ES-I3 (cell line): ENCODE data around the gene CEMIP2.

Experiments used
- H3K36me3 ChIP-seq: 2 replicates; pipeline ENCODE4 v1.6.1; 2013; ENCODE audit warnings: mild to moderate bottlenecking, low read length, control low read depth, moderate library complexity; ENCODE audit not compliant: insufficient read depth
- H3K4me1 ChIP-seq: 2 replicates; pipeline ENCODE4 v1.6.1; 2013; ENCODE audit warnings: mild to moderate bottlenecking, control low read depth, low read length; ENCODE audit not compliant: insufficient read depth
- H3K9ac ChIP-seq: 2 replicates; pipeline ENCODE4 v1.6.1; 2013; ENCODE audit warnings: low read depth, mild to moderate bottlenecking, low read length, moderate library complexity
- H3K9me3 ChIP-seq: 2 replicates; pipeline ENCODE4 v1.6.1; 2013; ENCODE audit warnings: mild to moderate bottlenecking, low read length, moderate library complexity; ENCODE audit not compliant: control insufficient read depth, insufficient read depth

The CEMIP2 gene

GRCh38 chr9:71747576-71747975 is 20.7 kb downstream of the CEMIP2 start:
- Histone ChIP-seq H3K9me3 (no peaks in the 10 kb centered on the region), H3K9ac (no peak overlapping the region), H3K4me1 (peaks cover 22% of the 10 kb centered on the region)

GRCh38 chr9:71746758-71747125 is 21.6 kb downstream of the CEMIP2 start:
- no peaks in the 10 kb centered on the region for H3K36me3 ChIP-seq
- peaks cover 22% of the 10 kb centered on the region for H3K4me1 ChIP-seq
- no peaks in the 10 kb centered on the region for H3K9me3 ChIP-seq
- no peak overlapping the region for H3K9ac ChIP-seq

More at GRCh38 chr9:71747576-71747975, 20.7 kb downstream of the CEMIP2 start:
- no peaks in the 10 kb centered on the region for H3K36me3 ChIP-seq

GRCh38 chr9:71746023-71746757 is 22.1 kb downstream of the CEMIP2 start:
- Histone ChIP-seq H3K9me3 (no peaks in the 10 kb centered on the region), H3K9ac (no peak overlapping the region), H3K4me1 (peaks cover 22% of the 10 kb centered on the region), H3K36me3 (no peaks in the 10 kb centered on the region)

- peaks cover 22% of the 10 kb centered on the region for H3K4me1 ChIP-seq
- no peak overlapping the region for H3K9ac ChIP-seq
- H3K9me3 ChIP-seq: no peaks in the 10 kb centered on the region
- no peaks in the 10 kb centered on the region for H3K36me3 ChIP-seq
These were observed 23.4 kb downstream of the CEMIP2 start for GRCh38 chr9:71744754-71745521.

- no peak overlapping the region for H3K9ac ChIP-seq
- no peaks in the 10 kb centered on the region for H3K36me3 ChIP-seq
- peaks cover 22% of the 10 kb centered on the region for H3K4me1 ChIP-seq
- no peaks in the 10 kb centered on the region for H3K9me3 ChIP-seq
These were observed 24.4 kb downstream of the CEMIP2 start for GRCh38 chr9:71743882-71744281.

- Histone ChIP-seq H3K4me1 (peaks cover 20% of the 10 kb centered on the region), H3K36me3 (no peaks in the 10 kb centered on the region), H3K9me3 (no peaks in the 10 kb centered on the region), H3K9ac (no peak overlapping the region)
These were observed 25.1 kb downstream of the CEMIP2 start for GRCh38 chr9:71743217-71743705.

GRCh38 chr9:71742703-71743102 is 25.6 kb downstream of the CEMIP2 start:
- Histone ChIP-seq H3K4me1 (peaks cover 19% of the 10 kb centered on the region), H3K9ac (no peak overlapping the region), H3K36me3 (no peaks in the 10 kb centered on the region), H3K9me3 (no peaks in the 10 kb centered on the region)

GRCh38 chr9:71741926-71742648 is 26.2 kb downstream of the CEMIP2 start:
- H3K4me1 ChIP-seq: peaks cover 19% of the 10 kb centered on the region
- H3K9ac ChIP-seq: no peak overlapping the region
- H3K36me3 ChIP-seq: no peaks in the 10 kb centered on the region
- H3K9me3 ChIP-seq: no peaks in the 10 kb centered on the region

GRCh38 chr9:71740199-71740598 is 28.1 kb downstream of the CEMIP2 start:
- Histone ChIP-seq H3K9me3 (no peaks in the 10 kb centered on the region), H3K4me1 (peaks cover 5% of the 10 kb centered on the region), H3K9ac (no peak overlapping the region), H3K36me3 (no peaks in the 10 kb centered on the region; the same call in 1 of the 2 replicates)

GRCh38 chr9:71737455-71737854 is 30.9 kb downstream of the CEMIP2 start:
- Histone ChIP-seq H3K36me3 (no peaks in the 10 kb centered on the region; the same call in 1 of the 2 replicates), H3K9ac (no peak overlapping the region), H3K4me1 (peaks cover 7% of the 10 kb centered on the region; the same call in 1 of the 2 replicates), H3K9me3 (no peaks in the 10 kb centered on the region)

- no peaks in the 10 kb centered on the region for H3K9me3 ChIP-seq
- H3K9ac ChIP-seq: no peak overlapping the region
- peaks cover 7% of the 10 kb centered on the region; the same call in 1 of the 2 replicates for H3K4me1 ChIP-seq
- no peaks in the 10 kb centered on the region; the same call in 1 of the 2 replicates for H3K36me3 ChIP-seq
These were observed 32.1 kb downstream of the CEMIP2 start for GRCh38 chr9:71736236-71736635.

- Histone ChIP-seq H3K36me3 (no peaks in the 10 kb centered on the region; the same call in none of the 2 replicates), H3K9me3 (no peaks in the 10 kb centered on the region), H3K9ac (no peak overlapping the region), H3K4me1 (peaks cover 7% of the 10 kb centered on the region; the same call in 1 of the 2 replicates)
These were observed 33.4 kb downstream of the CEMIP2 start for GRCh38 chr9:71734950-71735349.

- no peaks in the 10 kb centered on the region; the same call in none of the 2 replicates for H3K36me3 ChIP-seq
- no peaks in the 10 kb centered on the region for H3K9me3 ChIP-seq
- H3K4me1 ChIP-seq: peaks cover 7% of the 10 kb centered on the region; the same call in 1 of the 2 replicates
- no peak overlapping the region for H3K9ac ChIP-seq
These were observed 35.1 kb downstream of the CEMIP2 start for GRCh38 chr9:71733176-71733575.

GRCh38 chr9:71729816-71730526 is 38.3 kb downstream of the CEMIP2 start:
- Histone ChIP-seq H3K9me3 (no peaks in the 10 kb centered on the region), H3K4me1 (peaks cover 7% of the 10 kb centered on the region; the same call in 1 of the 2 replicates)

More at GRCh38 chr9:71729816-71730526, 38.3 kb downstream of the CEMIP2 start:
- Histone ChIP-seq H3K36me3 (peaks cover 3% of the 10 kb centered on the region), H3K9ac (no peak overlapping the region)
